DND-41 (cell line): Measurements from ENCODE around the gene BUD31.
"Not testable (repeated sequence)": the region's sequence is repeated elsewhere in the genome, so short reads cannot be mapped to it uniquely, and the experiment has no call there.

Experiments
- ATAC-seq: fragments of 200-7000 bp; cut with Tn5 transposase; 3 replicates; pipeline ENCODE4 v1.9.1; 2021; ENCODE audit warnings: low read depth; ENCODE audit not compliant: insufficient read depth
- DNase-seq: peaks from one replicate; pipeline ENCODE4 v3.0.0-alpha.2; 2020
- H2AFZ ChIP-seq: 2 replicates; pipeline ENCODE4 v1.6.0; 2012; ENCODE audit warnings: low read depth, low read length
- H3K27ac ChIP-seq: 2 replicates; pipeline ENCODE4 v1.5.1; 2012; ENCODE audit warnings: low read length, inconsistent platforms
- H3K27me3 ChIP-seq: fragments of 200-600 bp; sonication (generic); 2 replicates; pipeline ENCODE4 v1.6.0; 2012; ENCODE audit warnings: low read length, mild to moderate bottlenecking, inconsistent platforms; ENCODE audit not compliant: insufficient read depth, poor library complexity
- H3K36me3 ChIP-seq: 2 replicates; pipeline ENCODE4 v1.5.1; 2012; ENCODE audit warnings: low read length, inconsistent platforms; ENCODE audit not compliant: insufficient read depth
- H3K4me1 ChIP-seq: 2 replicates; pipeline ENCODE4 v1.5.1; 2012; ENCODE audit warnings: mild to moderate bottlenecking, low read length; ENCODE audit not compliant: insufficient read depth
- H3K4me2 ChIP-seq: 2 replicates; pipeline ENCODE4 v1.6.0; 2012; ENCODE audit warnings: mild to moderate bottlenecking, moderate library complexity, low read length, inconsistent platforms; ENCODE audit not compliant: insufficient read depth
- H3K4me3 ChIP-seq, 2 experiments: fragments of 200-600 bp in 1 of 2; shearing (Covaris generic) in 1 of 2; 2 replicates each; pipeline ENCODE4 v1.5.1; 2012 to 2016; ENCODE audit warnings: inconsistent platforms in 2 of 2, low read length in 2 of 2, mild to moderate bottlenecking in 2 of 2, low read depth in 1 of 2, moderate library complexity in 1 of 2
- H3K79me2 ChIP-seq: 2 replicates; pipeline ENCODE4 v1.6.0; 2012; ENCODE audit warnings: low read length, inconsistent platforms; ENCODE audit not compliant: insufficient read depth
- H3K9ac ChIP-seq: 2 replicates; pipeline ENCODE4 v1.6.0; 2012; ENCODE audit warnings: low read depth, mild to moderate bottlenecking, inconsistent platforms, low read length, moderate library complexity
- H3K9me3 ChIP-seq: 2 replicates; pipeline ENCODE4 v1.5.1; 2012; ENCODE audit warnings: low read length, moderate library complexity, mild to moderate bottlenecking, inconsistent platforms; ENCODE audit not compliant: insufficient read depth, severe bottlenecking
- H4K20me1 ChIP-seq: 2 replicates; pipeline ENCODE4 v1.6.0; 2012; ENCODE audit warnings: low read length; ENCODE audit not compliant: insufficient read depth
- CTCF ChIP-seq: IDR thresholded peaks from 2 replicates; pipeline ENCODE4 v1.5.1; 2012; ENCODE audit warnings: borderline replicate concordance, low read length, moderate library complexity, mild to moderate bottlenecking; ENCODE audit not compliant: poor library complexity, severe bottlenecking; ENCODE audit errors: extremely low read depth
- EZH2 ChIP-seq: IDR thresholded peaks from 3 replicates; pipeline ENCODE4 v1.6.1; 2012; ENCODE audit warnings: borderline replicate concordance, low read depth, mild to moderate bottlenecking, moderate library complexity, low read length, inconsistent platforms; ENCODE audit not compliant: severe bottlenecking

Gene BUD31

GRCh38 chr7:99379043-99379577 is 29.7 kb upstream of the BUD31 start:
- no peak for ATAC-seq
- H3K4me3 ChIP-seq, result no peak overlapping the region
- H3K9ac ChIP-seq, result peak overlapping the region; percentile 21; the same call in 1 of the 2 replicates

GRCh38 chr7:99379693-99380031 is 29.1 kb upstream of the BUD31 start:
- Histone ChIP-seq H4K20me1 (peaks cover 39% of the 10 kb centered on the region), H3K4me1 (peaks cover 41% of the 10 kb centered on the region), H3K4me2 (peak overlapping the region; percentile 56), H3K4me3 (0 out of 4 replicates have a peak overlapping the region, but pooled peaks of 1 of the 2 experiments have one; percentile 44), H3K36me3 (peaks cover 40% of the 10 kb centered on the region), H3K27ac (peak overlapping the region; percentile 85), H3K9ac (peak overlapping the region; percentile 52; the same call in 1 of the 2 replicates), H3K79me2 (peaks cover 87% of the 10 kb centered on the region)
- DNase-seq, ATAC-seq, H2AFZ ChIP-seq, H3K9me3 ChIP-seq, H3K27me3 ChIP-seq: not testable (repeated sequence)

More at GRCh38 chr7:99379043-99379577, 29.7 kb upstream of the BUD31 start:
- peak overlapping the region; percentile 26; the same call in 1 of the 2 replicates for H3K4me2 ChIP-seq
- DNase-seq, result no peak
- H3K4me1 ChIP-seq, result peaks cover 44% of the 10 kb centered on the region
- H3K79me2 ChIP-seq, result peaks cover 82% of the 10 kb centered on the region
- H4K20me1 ChIP-seq, result peaks cover 34% of the 10 kb centered on the region
- peaks cover 37% of the 10 kb centered on the region for H3K36me3 ChIP-seq
- peak overlapping the region; percentile 85 for H3K27ac ChIP-seq
- H3K27me3 ChIP-seq, result no peaks in the 10 kb centered on the region
- H3K9me3 ChIP-seq, result no peaks in the 10 kb centered on the region
- TF ChIP-seq CTCF, result no peak
- no peak overlapping the region for H2AFZ ChIP-seq

- Histone ChIP-seq H3K9ac (peak overlapping the region; percentile 52), H3K36me3 (peaks cover 39% of the 10 kb centered on the region), H3K79me2 (peaks cover 81% of the 10 kb centered on the region), H3K27ac (peak overlapping the region; percentile 85), H4K20me1 (peaks cover 38% of the 10 kb centered on the region), H2AFZ (0 out of 2 replicates have a peak overlapping the region, but pooled peaks have one; percentile 18), H3K4me3 (peak overlapping the region in 1 of 2 experiments; percentile 44; a peak in 2 of 4 replicates), H3K27me3 (no peaks in the 10 kb centered on the region), H3K4me1 (peaks cover 41% of the 10 kb centered on the region), H3K4me2 (peak overlapping the region; percentile 56), H3K9me3 (no peaks in the 10 kb centered on the region)
- DNase-seq (peak; percentile 62), ATAC-seq (peak; percentile 25)
- no peak for TF ChIP-seq EZH2
- TF ChIP-seq CTCF, result no peak
Measured at GRCh38 chr7:99380032-99380822, 28.5 kb upstream of the BUD31 start.
